Measurements from ENCODE around the gene CCDC137. TPM values are rescaled to one million over a fixed set of nuclear protein-coding genes. Genes with fewer than 3 reads are reported as not detected.

CCDC137 gene
- total and polyA plus RNA-seq, 2 experiments from 2014 or later: 16.9 to 23.4 TPM

GRCh38 chr17:81640011-81640410, 26.5 kb upstream of the CCDC137 start:
- Histone ChIP-seq H3K9me3 (ENCODE audit: low read depth) (no peaks in the 10 kb centered on the region), H3K4me1 (ENCODE audit: low read depth) (no peaks in the 10 kb centered on the region), H3K27me3 (no peaks in the 10 kb centered on the region), H3K36me3 (no peaks in the 10 kb centered on the region), H3K27ac (no peak overlapping the region), H3K4me3 (no peak overlapping the region)
- DNase-seq (ENCODE audit: low read depth in 1 of 2, low spot score in 1 of 2): no peak
- no peak for TF ChIP-seq CTCF (IDR thresholded peaks at IDR 0.05; ENCODE audit: low read depth, low read length)

GRCh38 chr17:81641825-81642489, 24.6 kb upstream of the CCDC137 start:
- TF ChIP-seq CTCF (IDR thresholded peaks at IDR 0.05; ENCODE audit: low read depth, low read length): no peak
- H3K4me3 ChIP-seq: no peak overlapping the region
- H3K4me1 ChIP-seq (ENCODE audit: low read depth): no peaks in the 10 kb centered on the region
- no peaks in the 10 kb centered on the region for H3K36me3 ChIP-seq
- peaks cover 3% of the 10 kb centered on the region for H3K27me3 ChIP-seq
- peak in 1 of 2 donors; percentile 36 for DNase-seq (ENCODE audit: low read depth in 1 of 2, low spot score in 1 of 2)
- H3K9me3 ChIP-seq (ENCODE audit: low read depth): no peaks in the 10 kb centered on the region
- no peak overlapping the region for H3K27ac ChIP-seq

GRCh38 chr17:81644496-81644895, 22.0 kb upstream of the CCDC137 start:
- H3K4me3 ChIP-seq: no peak overlapping the region
- no peaks in the 10 kb centered on the region for H3K36me3 ChIP-seq
- H3K27ac ChIP-seq: no peak overlapping the region
- H3K27me3 ChIP-seq: peaks cover 28% of the 10 kb centered on the region
- no peaks in the 10 kb centered on the region for H3K9me3 ChIP-seq (ENCODE audit: low read depth)
- no peak for DNase-seq (ENCODE audit: low read depth in 1 of 2, low spot score in 1 of 2)
- no peak for TF ChIP-seq CTCF (IDR thresholded peaks at IDR 0.05; ENCODE audit: low read depth, low read length)
- no peaks in the 10 kb centered on the region for H3K4me1 ChIP-seq (ENCODE audit: low read depth)

- Histone ChIP-seq H3K9me3 (ENCODE audit: low read depth) (no peaks in the 10 kb centered on the region), H3K27ac (no peak overlapping the region), H3K36me3 (no peaks in the 10 kb centered on the region), H3K27me3 (peaks cover 28% of the 10 kb centered on the region), H3K4me1 (ENCODE audit: low read depth) (no peaks in the 10 kb centered on the region), H3K4me3 (no peak overlapping the region)
- no peak for TF ChIP-seq CTCF (IDR thresholded peaks at IDR 0.05; ENCODE audit: low read depth, low read length)
- DNase-seq (ENCODE audit: low read depth in 1 of 2, low spot score in 1 of 2): no peak
Observed at GRCh38 chr17:81644976-81645952, 21.3 kb upstream of the CCDC137 start.

GRCh38 chr17:81646869-81647600, 19.5 kb upstream of the CCDC137 start:
- DNase-seq (ENCODE audit: low read depth in 1 of 2, low spot score in 1 of 2): no peak
- no peak for TF ChIP-seq CTCF (IDR thresholded peaks at IDR 0.05; ENCODE audit: low read depth, low read length)
- Histone ChIP-seq H3K27ac (no peak overlapping the region), H3K9me3 (ENCODE audit: low read depth) (no peaks in the 10 kb centered on the region), H3K27me3 (peaks cover 28% of the 10 kb centered on the region), H3K4me1 (ENCODE audit: low read depth) (no peaks in the 10 kb centered on the region), H3K36me3 (no peaks in the 10 kb centered on the region), H3K4me3 (no peak overlapping the region)

Data from cardiac muscle cell (in vitro differentiated cells and primary cell).